Parathyroid adenoma (tissue), 2 donors: ENCODE measurements around the gene TTC28.

Source experiments
- H2AFZ ChIP-seq: fragments of 300-600 bp; sonication (generic); one replicate; pipeline ENCODE4 v1.7.0; 2017; ENCODE audit warnings: antibody characterized with exemption, mild to moderate bottlenecking
- H3K27ac ChIP-seq: fragments of 300-600 bp; sonication (generic); one replicate; pipeline ENCODE4 v1.7.0; 2017
- H3K27me3 ChIP-seq: fragments of 300-600 bp; sonication (generic); one replicate; pipeline ENCODE4 v1.7.0; 2017; ENCODE audit warnings: low read length; ENCODE audit not compliant: control insufficient read depth, insufficient read depth
- H3K36me3 ChIP-seq: fragments of 300-600 bp; sonication (generic); one replicate; pipeline ENCODE4 v1.7.0; 2017; ENCODE audit warnings: low read length; ENCODE audit not compliant: control insufficient read depth, insufficient read depth
- H3K4me1 ChIP-seq: fragments of 300-600 bp; sonication (generic); one replicate; pipeline ENCODE4 v1.7.0; 2017; ENCODE audit warnings: control low read depth
- H3K4me2 ChIP-seq: fragments of 300-600 bp; sonication (generic); one replicate; pipeline ENCODE4 v1.7.0; 2017; ENCODE audit warnings: low read length
- H3K4me3 ChIP-seq: fragments of 300-600 bp; sonication (generic); one replicate; pipeline ENCODE4 v1.7.0; 2017; ENCODE audit warnings: low read depth, low read length
- H3K79me2 ChIP-seq: fragments of 300-600 bp; sonication (generic); one replicate; pipeline ENCODE4 v1.7.0; 2017; ENCODE audit warnings: control low read depth
- H3K9ac ChIP-seq: fragments of 300-600 bp; sonication (generic); one replicate; pipeline ENCODE4 v1.7.0; 2017; ENCODE audit warnings: mild to moderate bottlenecking
- H3K9me3 ChIP-seq: fragments of 300-600 bp; sonication (generic); one replicate; pipeline ENCODE4 v1.7.0; 2017; ENCODE audit warnings: low read length; ENCODE audit not compliant: control insufficient read depth
- TF ChIP-seq, protein P1 (sequence below): fragments of 300-600 bp; sonication (generic); IDR thresholded peaks from one replicate; pipeline ENCODE4 v1.7.0; 2017; ENCODE audit warnings: antibody characterized with exemption, mild to moderate bottlenecking
- donor health status: primary hyperparathyroidism.

The TTC28 gene

DNA sequence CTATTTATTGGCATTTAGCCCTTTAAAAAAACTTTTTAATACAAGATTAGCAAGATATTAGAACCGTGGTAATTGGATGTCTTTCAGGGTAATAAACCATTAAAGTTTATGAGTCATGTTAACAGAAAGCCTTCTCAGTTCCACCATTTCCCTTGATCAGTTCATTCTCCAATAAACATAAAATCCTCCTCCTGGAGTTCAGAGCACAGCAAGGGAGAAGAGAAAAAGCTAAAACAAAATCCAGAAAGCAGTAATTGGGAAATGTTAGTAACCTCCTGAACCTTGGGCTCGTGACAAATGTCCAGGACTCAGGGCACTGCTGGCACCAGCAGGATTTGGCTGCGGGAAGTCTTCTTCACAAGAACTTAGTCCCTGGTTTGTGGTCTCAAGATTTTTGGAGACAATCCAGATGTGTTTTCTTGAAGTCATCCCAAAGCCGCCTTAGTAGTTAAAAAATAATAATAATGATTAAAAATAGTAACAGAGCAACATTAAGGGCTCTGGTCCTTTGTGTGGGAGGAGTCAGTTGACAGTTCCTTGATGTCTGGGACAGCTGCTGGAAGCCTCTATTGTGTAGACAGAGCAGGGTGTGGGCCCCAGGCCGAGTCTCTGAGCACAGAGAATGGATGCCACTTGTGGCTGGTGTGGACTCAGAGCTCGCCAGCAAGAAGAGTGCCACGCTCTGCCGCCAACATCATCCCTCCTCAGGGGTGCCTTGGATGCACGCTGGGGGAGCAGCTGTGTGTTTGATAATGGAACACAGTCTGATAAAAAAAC is 717.2 kb downstream of the TTC28 start:
- Histone ChIP-seq H3K36me3 (no peaks in the 10 kb centered on the region), H3K27me3 (no peaks in the 10 kb centered on the region), H3K27ac (no peak overlapping the region), H3K4me2 (no peak overlapping the region), H3K9me3 (no peaks in the 10 kb centered on the region), H3K4me3 (no peak overlapping the region), H2AFZ (no peak overlapping the region), H3K9ac (no peak overlapping the region), H3K79me2 (no peaks in the 10 kb centered on the region), H3K4me1 (peaks cover 2% of the 10 kb centered on the region)
- TF ChIP-seq, protein P1, sequence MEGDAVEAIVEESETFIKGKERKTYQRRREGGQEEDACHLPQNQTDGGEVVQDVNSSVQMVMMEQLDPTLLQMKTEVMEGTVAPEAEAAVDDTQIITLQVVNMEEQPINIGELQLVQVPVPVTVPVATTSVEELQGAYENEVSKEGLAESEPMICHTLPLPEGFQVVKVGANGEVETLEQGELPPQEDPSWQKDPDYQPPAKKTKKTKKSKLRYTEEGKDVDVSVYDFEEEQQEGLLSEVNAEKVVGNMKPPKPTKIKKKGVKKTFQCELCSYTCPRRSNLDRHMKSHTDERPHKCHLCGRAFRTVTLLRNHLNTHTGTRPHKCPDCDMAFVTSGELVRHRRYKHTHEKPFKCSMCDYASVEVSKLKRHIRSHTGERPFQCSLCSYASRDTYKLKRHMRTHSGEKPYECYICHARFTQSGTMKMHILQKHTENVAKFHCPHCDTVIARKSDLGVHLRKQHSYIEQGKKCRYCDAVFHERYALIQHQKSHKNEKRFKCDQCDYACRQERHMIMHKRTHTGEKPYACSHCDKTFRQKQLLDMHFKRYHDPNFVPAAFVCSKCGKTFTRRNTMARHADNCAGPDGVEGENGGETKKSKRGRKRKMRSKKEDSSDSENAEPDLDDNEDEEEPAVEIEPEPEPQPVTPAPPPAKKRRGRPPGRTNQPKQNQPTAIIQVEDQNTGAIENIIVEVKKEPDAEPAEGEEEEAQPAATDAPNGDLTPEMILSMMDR = no peak

DNA sequence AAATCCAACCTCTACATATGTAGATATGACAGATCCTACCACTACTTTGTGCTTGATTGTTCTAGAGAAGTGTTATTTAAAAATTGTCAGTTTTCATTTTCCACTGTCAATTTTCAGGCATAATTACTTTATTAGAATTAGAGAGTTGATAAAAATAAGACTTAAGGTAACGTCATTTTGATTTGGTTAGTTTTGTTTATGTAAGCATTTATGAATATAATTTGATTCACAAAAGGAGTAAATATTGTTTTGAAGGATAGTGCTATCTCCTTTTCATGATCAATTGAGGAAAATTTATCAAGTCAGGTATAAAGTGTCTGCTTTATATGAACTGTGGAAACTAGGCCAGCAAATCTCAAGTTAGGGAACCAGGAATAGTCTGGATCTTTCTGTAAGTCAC is 718.0 kb downstream of the TTC28 start:
- Histone ChIP-seq H3K4me2 (no peak overlapping the region), H3K9me3 (no peaks in the 10 kb centered on the region), H2AFZ (no peak overlapping the region), H3K9ac (no peak overlapping the region), H3K27me3 (no peaks in the 10 kb centered on the region), H3K4me1 (peaks cover 2% of the 10 kb centered on the region), H3K36me3 (no peaks in the 10 kb centered on the region), H3K27ac (no peak overlapping the region), H3K4me3 (no peak overlapping the region), H3K79me2 (no peaks in the 10 kb centered on the region)
- TF ChIP-seq, protein P1 = no peak

DNA sequence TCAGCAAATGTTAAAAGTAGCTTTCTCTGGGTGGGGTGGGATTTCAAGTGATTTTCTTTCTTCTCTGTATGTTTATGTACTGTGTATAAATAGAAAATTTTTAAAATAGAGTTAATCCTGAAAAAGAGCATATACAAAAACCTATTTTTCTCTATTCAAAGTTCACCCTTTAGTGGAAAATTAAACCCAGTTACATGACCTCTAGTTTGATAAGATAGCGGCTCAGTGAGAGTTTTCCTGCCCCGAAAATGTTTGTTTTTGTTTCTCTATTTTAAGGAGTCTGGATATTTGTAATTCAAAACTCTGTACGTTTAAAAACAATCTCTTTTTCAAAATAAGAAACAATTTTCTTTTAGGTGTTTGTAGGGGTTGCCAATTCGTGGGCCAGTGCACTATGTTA is 718.5 kb downstream of the TTC28 start:
- Histone ChIP-seq H3K4me2 (no peak overlapping the region), H3K36me3 (no peaks in the 10 kb centered on the region), H3K27ac (no peak overlapping the region), H3K9ac (no peak overlapping the region), H3K27me3 (no peaks in the 10 kb centered on the region), H3K9me3 (no peaks in the 10 kb centered on the region), H3K4me1 (peaks cover 2% of the 10 kb centered on the region), H2AFZ (no peak overlapping the region), H3K79me2 (no peaks in the 10 kb centered on the region), H3K4me3 (no peak overlapping the region)
- TF ChIP-seq, protein P1 = no peak

DNA sequence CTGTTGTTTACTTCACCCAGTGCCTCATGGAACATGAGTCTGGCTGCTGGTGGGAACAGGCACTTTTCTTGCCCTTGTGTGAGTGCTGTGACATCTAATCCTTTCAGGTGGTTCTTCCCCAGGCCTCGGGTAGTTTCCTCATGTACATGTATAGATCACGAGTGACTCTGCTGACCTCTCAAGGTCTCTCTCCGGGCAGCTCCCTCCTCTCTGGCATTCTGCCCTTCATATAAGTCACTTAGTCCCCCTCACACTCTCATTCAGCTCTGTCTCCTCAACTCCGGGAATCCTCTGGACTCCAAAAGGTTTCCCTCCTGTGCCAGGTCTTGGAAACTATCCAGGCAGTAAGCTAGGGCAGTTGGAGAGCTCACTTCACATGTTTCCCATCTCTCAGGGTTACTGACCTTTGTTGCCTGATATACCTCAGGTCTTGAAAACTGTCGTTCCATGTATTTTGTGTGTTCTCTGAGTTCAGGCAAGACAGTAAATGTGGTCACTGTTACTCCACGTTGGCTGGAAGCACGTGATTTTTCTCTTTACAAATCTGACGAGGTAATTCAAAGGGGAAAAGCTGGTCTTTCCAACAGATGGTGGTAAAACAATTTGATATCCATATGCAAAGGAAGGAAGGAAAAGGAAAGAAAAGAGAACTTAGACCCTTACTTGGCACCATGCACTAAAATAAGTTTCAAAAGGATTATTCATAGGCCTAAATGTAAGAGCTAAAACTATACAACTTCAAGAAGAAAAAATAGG is 720.1 kb downstream of the TTC28 start:
- no peak overlapping the region for H3K4me3 ChIP-seq
- no peak overlapping the region for H3K4me2 ChIP-seq
- no peak overlapping the region for H3K9ac ChIP-seq
- H3K4me1 ChIP-seq = peaks cover 2% of the 10 kb centered on the region
- TF ChIP-seq, protein P1 = no peak
- H3K79me2 ChIP-seq = no peaks in the 10 kb centered on the region
- H3K27ac ChIP-seq = no peak overlapping the region
- H3K9me3 ChIP-seq = no peaks in the 10 kb centered on the region
- no peaks in the 10 kb centered on the region for H3K36me3 ChIP-seq
- H3K27me3 ChIP-seq = no peaks in the 10 kb centered on the region
- H2AFZ ChIP-seq = no peak overlapping the region
